Ascending aorta (tissue), 2 donors: ENCODE results near the gene TMA7. TPM values are rescaled to one million over a fixed set of nuclear protein-coding genes. Genes with fewer than 3 reads are reported as not detected.

Experiments
- DNase-seq, 2 donors: peaks; one replicate each; pipeline ENCODE4 v3.0.0-alpha.2; 2019; ENCODE audit warnings: low spot score in 2 of 2
- H3K27ac ChIP-seq, 2 donors: fragments of 200-600 bp; sonication (generic); one replicate each; pipeline ENCODE4 v1.5.1; 2016 to 2017; ENCODE audit warnings: mild to moderate bottlenecking in 1 of 2
- H3K27me3 ChIP-seq: fragments of 200-600 bp; sonication (generic); one replicate; pipeline ENCODE4 v1.5.1; 2017
- H3K36me3 ChIP-seq, 2 donors: fragments of 200-600 bp; sonication (generic); one replicate each; pipeline ENCODE4 v1.5.1; 2016
- H3K4me1 ChIP-seq, 2 donors: fragments of 200-600 bp; sonication (generic); one replicate each; pipeline ENCODE4 v1.5.1; 2016 to 2017; ENCODE audit warnings: mild to moderate bottlenecking in 1 of 2
- H3K4me3 ChIP-seq, 2 donors: fragments of 200-600 bp; sonication (generic); one replicate each; pipeline ENCODE4 v1.5.1; 2016 to 2017; ENCODE audit warnings: mild to moderate bottlenecking in 1 of 2
- H3K9me3 ChIP-seq, 2 donors: fragments of 200-600 bp; sonication (generic); one replicate each; pipeline ENCODE4 v1.5.1; 2016
- CTCF ChIP-seq, 3 experiments: fragments of 200-600 bp in 2 of 3; fragments of 450-650 bp in 1 of 3; sonication (generic) in 2 of 3; IDR thresholded peaks; one replicate each; pipeline ENCODE4 v1.5.1; 2016 to 2019; ENCODE audit warnings: antibody characterized with exemption in 3 of 3, mild to moderate bottlenecking in 1 of 3, moderate library complexity in 1 of 3
- intact Hi-C: fragments of 100-400 bp; cut with DNase I; formaldehyde crosslinking; loops from one replicate; pipeline ENCODE4 v1.15.1; 2023
- total RNA-seq: library from RNA; depleted of rRNA; stranded (reverse); fragments of >200 nt; gene quantifications from one replicate; pipeline ENCODE4 v1.1.0, GENCODE V29; 2016

Gene TMA7
- total RNA-seq, 1 donor from 2014 or later = 142 TPM

- Histone ChIP-seq H3K27ac (peak overlapping the region in 1 of 2 donors; percentile 5), H3K36me3 (peaks cover 85 to 94% of the 10 kb centered on the region in 2 donors), H3K4me1 (peaks cover 4 to 10% of the 10 kb centered on the region in 2 donors), H3K27me3 (no peaks in the 10 kb centered on the region), H3K4me3 (no peak overlapping the region), H3K9me3 (no peaks in the 10 kb centered on the region)
- no peak for TF ChIP-seq CTCF (IDR thresholded peaks at IDR 0.05)
- intact Hi-C loops = no loop called here
- DNase-seq = peak in 1 of 2 donors; percentile 54
These were observed 29.6 kb upstream of the TMA7 start for GRCh38 chr3:48410205-48411040.

GRCh38 chr3:48411041-48411588 lies 28.9 kb upstream of the TMA7 start:
- Histone ChIP-seq H3K27ac (peak overlapping the region in 1 of 2 donors; percentile 38), H3K4me3 (no peak overlapping the region), H3K9me3 (no peaks in the 10 kb centered on the region), H3K27me3 (no peaks in the 10 kb centered on the region), H3K4me1 (peaks cover 0 to 10% of the 10 kb centered on the region in 2 donors), H3K36me3 (peaks cover 86 to 95% of the 10 kb centered on the region in 2 donors)
- no peak for TF ChIP-seq CTCF (IDR thresholded peaks at IDR 0.05)
- intact Hi-C loops = no loop called here
- peak in 1 of 2 donors; percentile 24 for DNase-seq

GRCh38 chr3:48411606-48412374 lies 28.3 kb upstream of the TMA7 start:
- Histone ChIP-seq H3K9me3 (no peaks in the 10 kb centered on the region), H3K36me3 (peaks cover 87 to 95% of the 10 kb centered on the region in 2 donors), H3K4me3 (no peak overlapping the region), H3K27me3 (no peaks in the 10 kb centered on the region), H3K4me1 (peaks cover 0 to 10% of the 10 kb centered on the region in 2 donors), H3K27ac (peak overlapping the region; percentile 18 to 38)
- intact Hi-C loops = no loop called here
- DNase-seq = peak in 1 of 2 donors; percentile 50
- no peak for TF ChIP-seq CTCF (IDR thresholded peaks at IDR 0.05)

- Histone ChIP-seq H3K9me3 (no peaks in the 10 kb centered on the region), H3K27ac (peak overlapping the region; percentile 18 to 69), H3K4me3 (no peak overlapping the region), H3K27me3 (no peaks in the 10 kb centered on the region), H3K36me3 (peaks cover 88 to 95% of the 10 kb centered on the region in 2 donors), H3K4me1 (peaks cover 0 to 10% of the 10 kb centered on the region in 2 donors)
- no peak for TF ChIP-seq CTCF (IDR thresholded peaks at IDR 0.05)
- intact Hi-C loops = no loop called here
- DNase-seq = no peak
These were observed 27.6 kb upstream of the TMA7 start for GRCh38 chr3:48412375-48413001.

GRCh38 chr3:48413086-48413485 lies 27.0 kb upstream of the TMA7 start:
- intact Hi-C loops = no loop called here
- DNase-seq = no peak
- TF ChIP-seq CTCF (IDR thresholded peaks at IDR 0.05) = no peak
- Histone ChIP-seq H3K4me3 (no peak overlapping the region), H3K36me3 (peaks cover 90 to 95% of the 10 kb centered on the region in 2 donors), H3K27ac (peak overlapping the region; percentile 8 to 69), H3K4me1 (peaks cover 0 to 10% of the 10 kb centered on the region in 2 donors), H3K9me3 (no peaks in the 10 kb centered on the region), H3K27me3 (no peaks in the 10 kb centered on the region)
